ENCODE measurements around the gene THOC5.

Gene THOC5

DNA sequence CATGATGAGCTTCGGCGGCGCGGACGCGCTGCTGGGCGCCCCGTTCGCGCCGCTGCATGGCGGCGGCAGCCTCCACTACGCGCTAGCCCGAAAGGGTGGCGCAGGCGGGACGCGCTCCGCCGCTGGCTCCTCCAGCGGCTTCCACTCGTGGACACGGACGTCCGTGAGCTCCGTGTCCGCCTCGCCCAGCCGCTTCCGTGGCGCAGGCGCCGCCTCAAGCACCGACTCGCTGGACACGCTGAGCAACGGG, 73.4 kb downstream of the THOC5 start:
- Histone ChIP-seq H3K9ac (ENCODE audit: low read depth, low read length) (peak overlapping the region; percentile 68; the same call in 1 of the 2 replicates), H3K4me1 (ENCODE audit: insufficient read depth, low read length) (peaks cover 4% of the 10 kb centered on the region), H3K36me3 (ENCODE audit: insufficient read depth, low read length) (no peaks in the 10 kb centered on the region), H3K9me3 (ENCODE audit: control insufficient read depth, insufficient read depth, low read length) (no peaks in the 10 kb centered on the region; the same call in 1 of the 2 replicates)

DNA sequence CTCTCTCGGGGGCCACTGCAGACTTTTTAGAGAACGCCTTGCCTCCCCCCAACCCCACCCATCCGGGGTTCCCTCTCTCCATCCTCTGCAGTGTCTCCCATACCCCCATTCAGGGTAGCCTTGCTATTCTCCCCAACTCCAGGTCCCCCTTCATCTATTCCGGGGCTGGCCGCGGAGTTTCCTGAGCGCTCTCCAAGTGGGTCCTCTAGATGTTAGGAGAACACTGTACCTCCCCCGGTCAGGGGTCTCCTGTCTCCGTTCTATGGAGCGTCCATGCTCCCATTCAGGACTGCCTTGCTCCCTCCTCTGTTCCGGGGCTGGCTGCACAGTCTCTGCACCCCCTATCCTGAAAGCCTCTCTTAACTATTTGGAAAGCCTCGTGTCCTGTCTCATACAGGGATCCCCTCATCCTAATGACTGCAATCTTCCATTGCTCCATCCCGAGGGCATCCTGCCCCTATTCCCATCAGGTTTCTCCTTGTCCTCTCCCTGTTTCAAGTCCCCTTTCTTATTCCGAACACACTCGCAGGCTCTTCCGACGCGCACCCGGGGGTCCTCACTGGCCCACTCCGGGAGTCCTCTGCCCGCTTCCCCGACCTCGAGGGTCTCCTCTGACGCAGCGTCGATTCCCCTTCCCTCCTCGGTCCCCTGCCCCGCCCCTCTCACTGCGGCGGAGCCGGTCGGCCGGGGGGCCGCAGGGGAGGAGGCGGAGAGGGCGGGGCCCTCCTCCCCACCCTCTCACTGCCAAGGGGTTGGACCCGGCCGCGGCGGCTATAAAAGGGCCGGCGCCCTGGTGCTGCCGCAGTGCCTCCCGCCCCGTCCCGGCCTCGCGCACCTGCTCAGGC, 73.9 kb downstream of the THOC5 start, which contains the start of gene NEFH:
TSS of gene NEFH (plus strand) at position 802 of the 845 bp plus-strand sequence. CDS start 45 bp downstream, outside the sequence.
- no peaks in the 10 kb centered on the region for H3K36me3 ChIP-seq (ENCODE audit: insufficient read depth, low read length)
- H3K9ac ChIP-seq (ENCODE audit: low read depth, low read length) = peak within 1 kb of the TSS; percentile 68; the same call in 1 of the 2 replicates
- no peaks in the 10 kb centered on the region; the same call in 1 of the 2 replicates for H3K9me3 ChIP-seq (ENCODE audit: control insufficient read depth, insufficient read depth, low read length)
- peaks cover 4% of the 10 kb centered on the region for H3K4me1 ChIP-seq (ENCODE audit: insufficient read depth, low read length)

DNA sequence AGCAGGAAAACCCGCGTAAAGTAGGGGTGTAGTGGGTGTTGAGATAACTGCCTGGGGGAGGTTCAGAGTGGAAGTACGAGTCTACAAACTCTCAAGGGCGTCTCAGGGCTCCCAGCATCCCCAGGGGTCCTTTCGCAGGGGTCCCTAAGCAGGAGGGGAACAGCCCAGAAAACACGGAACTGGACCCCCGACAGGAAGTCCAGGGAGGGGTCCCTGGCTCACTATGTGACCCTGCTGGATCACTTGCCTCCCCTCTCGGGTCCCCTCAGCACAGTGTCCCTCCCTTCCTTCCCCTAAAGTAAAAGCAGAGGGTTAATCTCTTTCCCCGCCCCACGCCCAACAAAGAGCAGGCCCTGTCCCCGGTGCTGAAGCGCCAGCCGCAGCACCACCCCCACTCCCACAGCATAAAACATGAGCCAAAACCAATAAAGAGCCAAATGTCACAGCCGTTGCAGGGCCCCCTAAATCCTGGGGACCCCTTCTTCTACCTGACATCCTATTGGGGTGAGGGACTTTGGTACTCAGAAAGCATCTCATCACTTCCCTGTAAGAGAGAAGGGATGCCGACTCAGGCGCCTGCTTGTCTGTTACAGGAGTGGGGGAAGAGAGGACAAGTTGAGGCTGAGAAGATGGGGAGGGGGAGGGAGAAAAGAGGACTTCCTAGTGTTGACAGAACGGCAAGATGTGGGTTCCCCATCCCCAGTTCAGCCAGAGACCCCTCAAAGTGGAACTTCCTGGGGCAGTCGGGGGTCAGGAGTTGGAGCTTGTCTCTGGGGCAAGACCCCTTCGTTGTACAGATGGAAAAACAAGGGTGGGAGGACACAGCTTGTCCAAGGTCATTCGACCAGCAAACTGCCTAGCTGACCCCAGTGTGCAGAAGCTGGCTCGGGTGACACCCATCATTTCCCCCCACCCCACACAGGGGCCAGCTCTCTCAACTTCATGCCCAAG, 75.0 kb downstream of the THOC5 start:
- Histone ChIP-seq H3K36me3 (ENCODE audit: insufficient read depth, low read length) (no peaks in the 10 kb centered on the region), H3K9me3 (ENCODE audit: control insufficient read depth, insufficient read depth, low read length) (no peaks in the 10 kb centered on the region; the same call in 1 of the 2 replicates), H3K4me1 (ENCODE audit: insufficient read depth, low read length) (peaks cover 4% of the 10 kb centered on the region), H3K9ac (ENCODE audit: low read depth, low read length) (peak overlapping the region; percentile 14; the same call in 1 of the 2 replicates)

DNA sequence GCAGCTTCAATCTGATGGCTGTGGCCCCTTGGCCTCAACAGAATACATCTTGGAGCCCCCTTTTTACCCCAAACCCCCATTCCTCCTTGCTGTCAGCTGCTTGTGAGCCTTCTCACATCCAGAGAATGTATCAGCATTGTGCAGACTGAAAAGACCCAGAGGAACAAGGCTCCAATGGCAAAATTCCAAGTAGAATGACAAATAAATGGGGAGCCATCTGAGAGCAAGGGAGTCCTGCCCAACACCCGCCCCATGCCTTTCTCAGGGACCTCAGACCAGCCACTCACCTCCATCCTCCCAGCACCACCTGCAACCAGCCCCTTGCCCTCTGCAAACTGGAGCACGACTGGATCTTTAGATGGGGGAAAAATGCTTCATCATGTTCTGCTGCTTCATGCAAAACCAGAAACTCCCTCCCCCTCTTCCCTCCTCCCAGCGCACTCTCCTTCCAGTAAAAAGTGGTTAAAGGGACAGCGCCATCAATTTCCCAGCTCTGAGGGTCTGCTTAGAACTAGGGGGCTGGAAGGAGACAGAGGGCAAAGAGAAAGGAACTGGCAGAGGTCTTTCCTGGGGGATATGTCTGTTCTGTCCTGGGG, 75.7 kb downstream of the THOC5 start:
- Histone ChIP-seq H3K36me3 (ENCODE audit: insufficient read depth, low read length) (no peaks in the 10 kb centered on the region), H3K9ac (ENCODE audit: low read depth, low read length) (peak overlapping the region; percentile 4; the same call in 1 of the 2 replicates), H3K4me1 (ENCODE audit: insufficient read depth, low read length) (peaks cover 4% of the 10 kb centered on the region), H3K9me3 (ENCODE audit: control insufficient read depth, insufficient read depth, low read length) (no peaks in the 10 kb centered on the region; the same call in 1 of the 2 replicates)

DNA sequence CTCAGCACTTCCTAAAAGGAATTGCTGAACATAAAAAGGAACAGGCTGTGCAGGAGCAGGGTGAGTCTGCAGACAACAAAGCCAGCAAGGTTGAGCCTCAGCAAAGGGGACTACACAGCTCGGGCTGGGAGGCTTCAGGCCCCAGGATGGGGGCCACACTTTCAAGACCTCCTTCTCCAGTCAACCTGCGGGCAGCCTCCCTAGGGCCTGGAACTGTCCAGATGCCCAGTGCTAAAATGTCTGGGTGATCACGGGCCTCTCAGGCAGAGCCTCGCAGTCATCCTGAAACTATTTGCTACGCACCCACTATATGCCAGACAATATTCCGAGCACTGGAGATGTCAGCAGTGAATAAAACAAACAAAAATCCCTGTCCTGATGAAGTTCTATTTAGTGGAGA, 77.4 kb downstream of the THOC5 start:
- H3K4me1 ChIP-seq (ENCODE audit: insufficient read depth, low read length) = no peaks in the 10 kb centered on the region
- no peaks in the 10 kb centered on the region for H3K36me3 ChIP-seq (ENCODE audit: insufficient read depth, low read length)

DNA sequence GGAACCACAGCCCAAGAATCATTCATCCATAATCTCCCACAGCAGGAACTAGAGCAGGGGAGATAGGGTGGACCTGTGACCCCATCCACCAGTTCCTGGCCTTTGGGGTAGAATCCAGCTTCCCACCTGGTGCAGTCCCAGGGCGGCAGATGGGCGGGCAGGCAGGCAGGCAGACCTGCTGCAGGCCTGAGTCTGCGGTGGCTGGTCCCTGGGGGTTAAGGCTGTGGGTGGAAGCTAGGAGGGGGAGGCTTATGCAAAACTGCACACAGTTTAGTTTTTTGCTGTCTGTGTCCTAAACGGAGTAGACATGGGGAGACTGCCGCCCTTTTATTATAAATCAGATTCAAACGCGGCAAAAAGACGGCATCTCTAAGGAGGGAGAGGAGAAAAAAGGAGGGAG, 78.0 kb downstream of the THOC5 start:
- H3K4me1 ChIP-seq (ENCODE audit: insufficient read depth, low read length) = no peaks in the 10 kb centered on the region
- no peaks in the 10 kb centered on the region for H3K36me3 ChIP-seq (ENCODE audit: insufficient read depth, low read length)
- no peak overlapping the region for H3K9ac ChIP-seq (ENCODE audit: low read depth, low read length)
- H3K9me3 ChIP-seq (ENCODE audit: control insufficient read depth, insufficient read depth, low read length) = no peaks in the 10 kb centered on the region

More for the DNA sequence above, 77.4 kb downstream of the THOC5 start:
- no peaks in the 10 kb centered on the region for H3K9me3 ChIP-seq (ENCODE audit: control insufficient read depth, insufficient read depth, low read length)
- no peak overlapping the region for H3K9ac ChIP-seq (ENCODE audit: low read depth, low read length)

DNA sequence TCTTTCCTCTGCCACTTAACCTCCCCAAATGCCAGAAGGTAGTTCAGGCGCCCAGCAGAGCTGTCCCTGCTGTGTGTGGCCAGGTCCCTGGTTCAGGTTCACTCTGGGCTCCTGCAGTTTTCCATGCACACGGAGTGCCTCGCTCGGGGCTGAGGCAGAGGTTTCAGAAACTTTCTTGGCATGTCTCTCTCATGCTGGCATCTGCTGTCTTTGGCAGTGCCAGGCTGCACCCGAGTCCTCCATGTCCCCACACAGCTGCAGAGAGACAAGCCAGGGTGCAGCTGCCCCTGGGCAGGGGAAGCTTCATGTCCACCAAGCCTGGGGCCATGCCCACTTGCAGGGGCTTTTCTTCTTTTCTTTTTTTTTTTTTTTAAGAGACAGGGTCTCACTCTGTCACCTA, 80.6 kb downstream of the THOC5 start:
- peaks cover 12% of the 10 kb centered on the region for H3K4me1 ChIP-seq (ENCODE audit: insufficient read depth, low read length)
- H3K9ac ChIP-seq (ENCODE audit: low read depth, low read length) = no peak overlapping the region
- H3K9me3 ChIP-seq (ENCODE audit: control insufficient read depth, insufficient read depth, low read length) = no peaks in the 10 kb centered on the region
- no peaks in the 10 kb centered on the region for H3K36me3 ChIP-seq (ENCODE audit: insufficient read depth, low read length)

DNA sequence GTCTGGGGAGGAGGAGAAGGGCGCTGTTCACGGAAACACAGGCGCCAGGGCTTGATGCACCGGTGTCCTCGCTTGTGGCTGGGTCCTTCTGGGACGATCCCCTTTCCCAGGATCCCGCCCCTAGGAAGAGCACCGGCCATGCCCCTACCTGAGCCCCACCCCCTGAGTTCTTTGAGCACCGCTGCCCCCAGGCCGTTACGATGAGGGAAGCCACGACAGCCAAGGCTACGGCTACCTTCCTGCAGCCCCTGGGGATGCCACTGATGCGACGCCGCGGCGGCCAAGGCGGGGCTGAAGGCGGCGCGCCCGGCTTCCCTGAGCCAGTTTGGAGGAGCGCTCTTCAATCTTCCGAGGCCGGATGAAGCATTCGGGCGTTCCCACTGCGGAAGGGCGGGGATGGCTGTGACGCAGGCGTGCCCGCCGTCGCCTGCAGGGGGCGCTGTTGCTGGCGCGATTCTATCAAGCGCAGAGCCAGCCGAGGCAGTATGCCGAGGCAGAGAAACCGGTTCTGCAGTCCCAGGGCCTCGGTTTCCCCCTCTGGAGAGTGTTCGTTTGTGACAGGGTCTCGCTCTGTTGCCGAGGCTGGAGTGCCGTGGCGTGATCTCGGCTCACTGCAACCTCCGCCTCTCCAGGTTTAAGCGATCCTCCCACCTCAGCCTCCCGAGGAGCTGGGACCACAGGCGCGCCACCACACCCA, 83.2 kb downstream of the THOC5 start:
- Histone ChIP-seq H3K9ac (ENCODE audit: low read depth, low read length) (peak overlapping the region; percentile 51), H3K9me3 (ENCODE audit: control insufficient read depth, insufficient read depth, low read length) (no peaks in the 10 kb centered on the region), H3K36me3 (ENCODE audit: insufficient read depth, low read length) (no peaks in the 10 kb centered on the region), H3K4me1 (ENCODE audit: insufficient read depth, low read length) (peaks cover 12% of the 10 kb centered on the region)

DNA sequence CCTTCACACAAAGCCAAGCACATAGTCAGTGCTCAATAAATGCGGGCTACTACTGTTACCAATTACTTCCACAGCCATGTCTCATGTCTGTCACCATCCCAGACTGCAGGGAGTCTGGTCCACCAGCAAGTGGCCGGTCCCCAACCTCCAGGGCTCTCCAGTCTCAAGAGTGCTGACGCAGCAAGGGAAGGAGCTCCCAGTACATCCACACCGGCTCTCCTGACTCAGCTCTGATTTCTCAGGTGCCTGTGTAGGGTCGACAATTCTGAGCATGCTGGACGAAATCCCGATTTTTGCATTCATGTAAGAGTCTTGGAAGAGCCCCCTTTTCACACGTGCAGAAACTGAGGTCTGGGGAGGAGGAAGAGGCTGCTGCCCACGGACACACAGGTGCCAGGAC, 83.8 kb downstream of the THOC5 start:
- Histone ChIP-seq H3K36me3 (ENCODE audit: insufficient read depth, low read length) (no peaks in the 10 kb centered on the region), H3K9me3 (ENCODE audit: control insufficient read depth, insufficient read depth, low read length) (no peaks in the 10 kb centered on the region), H3K4me1 (ENCODE audit: insufficient read depth, low read length) (peaks cover 12% of the 10 kb centered on the region), H3K9ac (ENCODE audit: low read depth, low read length) (peak overlapping the region; percentile 51)

DNA sequence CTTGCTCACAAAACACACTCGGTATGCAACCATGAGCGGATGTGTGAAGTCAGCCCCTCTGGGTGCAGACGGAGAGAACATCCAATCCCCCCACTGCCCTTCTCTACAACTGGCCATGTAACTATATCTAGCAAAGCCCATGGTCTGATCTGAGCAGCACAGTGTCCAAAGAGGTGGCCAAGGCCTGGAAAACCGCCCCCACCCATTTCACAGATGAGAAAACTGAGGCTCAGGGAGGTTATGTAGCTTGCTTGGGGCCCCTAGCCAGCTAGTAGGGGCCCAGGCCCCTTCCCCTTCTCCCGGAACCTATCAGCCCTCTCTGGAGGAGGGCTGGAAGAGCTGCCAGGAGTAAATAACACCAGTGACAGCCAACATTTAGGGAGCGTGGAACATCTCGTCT, 89.0 kb downstream of the THOC5 start:
- Histone ChIP-seq H3K9me3 (ENCODE audit: control insufficient read depth, insufficient read depth, low read length) (no peaks in the 10 kb centered on the region), H3K4me1 (ENCODE audit: insufficient read depth, low read length) (peaks cover 17% of the 10 kb centered on the region), H3K36me3 (ENCODE audit: insufficient read depth, low read length) (no peaks in the 10 kb centered on the region)

DNA sequence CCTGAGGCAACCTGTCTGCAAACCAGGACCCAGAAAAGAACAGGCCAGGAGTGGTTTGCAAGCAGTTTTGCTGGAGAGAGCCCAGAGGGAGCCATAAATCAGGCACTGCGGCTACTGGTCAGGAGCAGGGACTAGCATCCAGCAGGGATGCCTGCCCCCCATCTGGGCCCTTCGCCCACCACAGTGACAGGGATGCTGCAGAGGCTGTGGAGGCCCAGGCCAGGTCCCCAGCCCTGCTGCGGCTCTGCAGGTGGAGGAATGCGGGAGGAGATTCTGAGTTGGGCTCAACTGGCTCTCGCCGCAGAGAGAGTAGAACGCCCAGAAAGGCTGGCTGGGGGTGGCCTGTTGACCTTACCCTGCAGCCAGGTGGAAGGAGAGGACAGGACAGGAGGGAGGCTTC, 89.9 kb downstream of the THOC5 start:
- Histone ChIP-seq H3K4me1 (ENCODE audit: insufficient read depth, low read length) (peaks cover 10% of the 10 kb centered on the region; the same call in 1 of the 2 replicates), H3K9ac (ENCODE audit: low read depth, low read length) (no peak overlapping the region), H3K9me3 (ENCODE audit: control insufficient read depth, insufficient read depth, low read length) (no peaks in the 10 kb centered on the region), H3K36me3 (ENCODE audit: insufficient read depth, low read length) (no peaks in the 10 kb centered on the region)

More for the DNA sequence above, 89.0 kb downstream of the THOC5 start:
- no peak overlapping the region for H3K9ac ChIP-seq (ENCODE audit: low read depth, low read length)

DNA sequence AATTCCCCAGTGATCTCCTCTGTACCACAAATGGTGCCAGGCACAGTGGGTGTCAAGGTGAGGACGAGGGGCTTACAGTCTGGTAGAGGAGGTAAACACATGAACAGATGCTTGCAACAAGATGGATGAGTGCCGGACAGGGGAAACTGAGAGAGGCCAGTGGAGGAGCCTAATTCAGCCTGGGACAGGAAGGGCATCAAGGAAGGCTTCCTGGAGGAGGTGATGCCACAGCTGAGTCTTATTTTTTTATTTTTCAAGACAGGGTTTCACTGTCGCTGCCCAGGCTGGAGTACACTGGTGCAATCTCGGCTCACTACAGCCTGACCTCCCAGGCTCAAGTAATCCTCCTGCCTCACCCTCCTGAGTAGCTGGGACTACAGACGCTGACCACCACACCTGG, 92.3 kb downstream of the THOC5 start:
- peaks cover 7% of the 10 kb centered on the region; the same call in 1 of the 2 replicates for H3K4me1 ChIP-seq (ENCODE audit: insufficient read depth, low read length)
- H3K9ac ChIP-seq (ENCODE audit: low read depth, low read length) = no peak overlapping the region
- no peaks in the 10 kb centered on the region for H3K36me3 ChIP-seq (ENCODE audit: insufficient read depth, low read length)
- H3K9me3 ChIP-seq (ENCODE audit: control insufficient read depth, insufficient read depth, low read length) = no peaks in the 10 kb centered on the region

DNA sequence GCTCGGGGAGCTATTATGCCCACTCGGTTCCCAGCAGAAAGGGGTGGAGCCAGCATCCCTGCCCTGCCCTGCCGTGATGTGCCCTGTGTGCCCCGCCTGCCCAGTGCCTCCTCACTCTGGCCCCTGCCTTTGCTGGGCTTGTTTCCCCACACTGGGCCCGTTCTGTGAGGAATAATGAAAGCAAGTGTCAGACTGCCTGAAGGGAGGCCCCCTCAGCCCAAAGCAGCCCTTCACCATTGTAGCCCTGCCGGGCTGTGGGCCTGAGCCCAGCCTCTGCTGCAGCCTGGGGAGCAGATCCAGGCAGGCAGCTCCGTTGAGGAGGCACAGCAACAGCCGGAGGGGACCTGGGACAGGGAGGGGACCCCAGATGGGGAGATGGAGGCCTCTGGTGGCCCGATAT, 93.8 kb downstream of the THOC5 start:
- Histone ChIP-seq H3K4me1 (ENCODE audit: insufficient read depth, low read length) (peaks cover 7% of the 10 kb centered on the region; the same call in 1 of the 2 replicates), H3K9me3 (ENCODE audit: control insufficient read depth, insufficient read depth, low read length) (no peaks in the 10 kb centered on the region), H3K9ac (ENCODE audit: low read depth, low read length) (no peak overlapping the region), H3K36me3 (ENCODE audit: insufficient read depth, low read length) (no peaks in the 10 kb centered on the region)

DNA sequence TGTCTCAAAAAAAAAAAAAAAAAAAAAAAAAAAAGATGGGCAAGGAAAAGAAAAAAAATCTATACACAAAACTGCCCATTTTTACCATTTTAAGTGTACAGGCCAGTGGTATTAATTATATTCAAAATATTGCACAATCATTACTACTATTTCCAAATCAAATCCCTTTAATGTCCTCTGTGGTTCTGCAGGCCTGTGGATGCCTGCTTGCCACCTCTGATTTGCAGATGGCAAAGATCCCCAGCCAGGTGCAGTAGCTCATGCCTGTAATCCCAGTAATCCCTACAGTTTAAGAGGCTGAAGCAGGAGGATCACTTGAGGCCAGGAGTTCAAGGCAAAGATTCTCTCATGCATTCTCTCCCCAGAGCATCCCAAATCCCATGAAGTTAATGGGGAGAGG, 95.0 kb downstream of the THOC5 start:
- Histone ChIP-seq H3K4me1 (ENCODE audit: insufficient read depth, low read length) (no peaks in the 10 kb centered on the region; the same call in 1 of the 2 replicates), H3K9ac (ENCODE audit: low read depth, low read length) (no peak overlapping the region), H3K36me3 (ENCODE audit: insufficient read depth, low read length) (no peaks in the 10 kb centered on the region), H3K9me3 (ENCODE audit: control insufficient read depth, insufficient read depth, low read length) (no peaks in the 10 kb centered on the region)
